Measurements from ENCODE around the gene PEX10. TPM values are rescaled to one million over a fixed set of nuclear protein-coding genes. Genes with fewer than 3 reads are reported as not detected.

PEX10 gene
- total RNA-seq, 2 donors from 2014 or later: 12.1 to 27.9 TPM

DNA sequence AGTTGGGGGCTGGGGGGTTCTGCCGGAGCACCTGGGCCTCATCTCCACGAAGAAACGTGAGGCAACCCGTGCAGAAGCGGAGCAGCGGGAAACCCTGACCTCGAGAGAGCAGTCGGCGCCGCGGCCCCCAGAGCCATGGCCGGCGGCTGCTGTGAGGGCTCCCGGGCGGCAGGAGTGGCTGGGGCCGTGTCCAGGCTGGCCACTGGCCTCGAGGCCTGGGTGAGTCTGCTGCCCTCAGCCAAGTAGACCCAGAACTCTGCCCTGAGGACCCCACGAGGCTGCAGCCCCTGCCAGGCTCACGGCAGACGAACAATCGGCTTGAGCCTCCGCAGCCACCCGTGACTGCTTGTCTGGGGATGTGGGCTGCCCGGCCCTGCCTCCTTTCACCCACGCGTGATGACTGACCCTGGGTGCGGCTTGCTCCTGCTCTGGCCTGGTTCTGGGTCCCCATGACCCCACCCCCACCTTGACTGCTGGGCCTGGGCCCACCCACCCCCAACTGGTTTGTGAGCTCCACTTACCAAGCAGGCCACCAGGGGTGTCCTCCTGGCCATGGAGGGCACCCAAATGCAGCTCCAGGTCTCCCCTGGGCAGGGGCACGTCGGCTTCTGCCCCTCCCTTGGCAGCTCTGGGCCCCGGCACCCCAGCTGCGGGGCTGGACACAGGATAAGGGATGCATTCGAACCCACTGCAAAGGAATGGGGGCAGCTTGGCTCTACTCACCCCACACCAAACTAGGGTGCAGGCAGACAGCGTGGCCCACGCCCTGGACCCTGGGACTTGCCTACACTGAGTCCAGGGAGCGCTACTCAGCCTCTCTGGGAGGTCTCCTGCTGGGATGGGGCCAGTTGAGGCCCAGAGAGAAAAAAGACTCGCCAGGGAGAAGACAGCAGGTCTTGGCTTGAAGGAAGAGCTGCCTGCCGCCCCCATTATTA lies 55.2 kb downstream of the PEX10 start:
- H3K4me1 ChIP-seq (ENCODE audit: control insufficient read depth in 1 of 2, low read depth in 2 of 2): peaks cover 11 to 50% of the 10 kb centered on the region in 2 donors
- peaks cover 3% of the 10 kb centered on the region for H3K36me3 ChIP-seq
- DNase-seq (ENCODE audit: low spot score) (no peak), ATAC-seq (ENCODE audit: insufficient number of reproducible peaks, low FRiP score, low read depth) (no peak)
- H3K27me3 ChIP-seq (replicated peaks; ENCODE audit: insufficient read depth): no peaks in the 10 kb centered on the region
- H3K27ac ChIP-seq: no peak overlapping the region
- TF ChIP-seq, protein P1, sequence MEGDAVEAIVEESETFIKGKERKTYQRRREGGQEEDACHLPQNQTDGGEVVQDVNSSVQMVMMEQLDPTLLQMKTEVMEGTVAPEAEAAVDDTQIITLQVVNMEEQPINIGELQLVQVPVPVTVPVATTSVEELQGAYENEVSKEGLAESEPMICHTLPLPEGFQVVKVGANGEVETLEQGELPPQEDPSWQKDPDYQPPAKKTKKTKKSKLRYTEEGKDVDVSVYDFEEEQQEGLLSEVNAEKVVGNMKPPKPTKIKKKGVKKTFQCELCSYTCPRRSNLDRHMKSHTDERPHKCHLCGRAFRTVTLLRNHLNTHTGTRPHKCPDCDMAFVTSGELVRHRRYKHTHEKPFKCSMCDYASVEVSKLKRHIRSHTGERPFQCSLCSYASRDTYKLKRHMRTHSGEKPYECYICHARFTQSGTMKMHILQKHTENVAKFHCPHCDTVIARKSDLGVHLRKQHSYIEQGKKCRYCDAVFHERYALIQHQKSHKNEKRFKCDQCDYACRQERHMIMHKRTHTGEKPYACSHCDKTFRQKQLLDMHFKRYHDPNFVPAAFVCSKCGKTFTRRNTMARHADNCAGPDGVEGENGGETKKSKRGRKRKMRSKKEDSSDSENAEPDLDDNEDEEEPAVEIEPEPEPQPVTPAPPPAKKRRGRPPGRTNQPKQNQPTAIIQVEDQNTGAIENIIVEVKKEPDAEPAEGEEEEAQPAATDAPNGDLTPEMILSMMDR (IDR thresholded peaks at IDR 0.05): no peak
- no peaks in the 10 kb centered on the region for H3K9me3 ChIP-seq
- H3K4me3 ChIP-seq: no peak overlapping the region

DNA sequence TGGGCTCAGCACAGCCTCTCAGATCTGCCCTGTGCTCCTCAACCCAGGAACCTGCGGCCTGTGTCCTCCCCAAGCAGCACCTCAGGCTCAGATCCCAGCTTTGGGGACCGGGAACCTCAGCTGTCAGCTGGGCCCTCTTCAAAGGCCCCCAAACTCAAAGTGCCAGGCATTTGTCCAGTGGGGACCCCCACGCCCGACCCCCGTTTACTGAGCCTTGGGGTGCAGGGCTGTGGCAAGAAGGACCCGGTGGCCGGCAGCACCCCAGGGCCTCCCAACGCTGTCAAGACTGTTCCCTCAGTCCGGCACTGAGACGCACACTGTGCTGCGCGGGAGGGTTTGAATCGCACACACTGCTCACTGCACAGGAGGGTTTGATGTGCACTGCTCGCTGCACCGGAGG lies 56.0 kb downstream of the PEX10 start:
- no peaks in the 10 kb centered on the region for H3K9me3 ChIP-seq
- peaks cover 11 to 50% of the 10 kb centered on the region in 2 donors for H3K4me1 ChIP-seq (ENCODE audit: control insufficient read depth in 1 of 2, low read depth in 2 of 2)
- no peak overlapping the region for H3K4me3 ChIP-seq
- ATAC-seq (ENCODE audit: insufficient number of reproducible peaks, low FRiP score, low read depth): no peak
- H3K36me3 ChIP-seq: peaks cover 3% of the 10 kb centered on the region
- TF ChIP-seq, protein P1 (IDR thresholded peaks at IDR 0.05): no peak
- no peak for DNase-seq (ENCODE audit: low spot score)
- no peaks in the 10 kb centered on the region for H3K27me3 ChIP-seq (replicated peaks; ENCODE audit: insufficient read depth)
- no peak overlapping the region for H3K27ac ChIP-seq

DNA sequence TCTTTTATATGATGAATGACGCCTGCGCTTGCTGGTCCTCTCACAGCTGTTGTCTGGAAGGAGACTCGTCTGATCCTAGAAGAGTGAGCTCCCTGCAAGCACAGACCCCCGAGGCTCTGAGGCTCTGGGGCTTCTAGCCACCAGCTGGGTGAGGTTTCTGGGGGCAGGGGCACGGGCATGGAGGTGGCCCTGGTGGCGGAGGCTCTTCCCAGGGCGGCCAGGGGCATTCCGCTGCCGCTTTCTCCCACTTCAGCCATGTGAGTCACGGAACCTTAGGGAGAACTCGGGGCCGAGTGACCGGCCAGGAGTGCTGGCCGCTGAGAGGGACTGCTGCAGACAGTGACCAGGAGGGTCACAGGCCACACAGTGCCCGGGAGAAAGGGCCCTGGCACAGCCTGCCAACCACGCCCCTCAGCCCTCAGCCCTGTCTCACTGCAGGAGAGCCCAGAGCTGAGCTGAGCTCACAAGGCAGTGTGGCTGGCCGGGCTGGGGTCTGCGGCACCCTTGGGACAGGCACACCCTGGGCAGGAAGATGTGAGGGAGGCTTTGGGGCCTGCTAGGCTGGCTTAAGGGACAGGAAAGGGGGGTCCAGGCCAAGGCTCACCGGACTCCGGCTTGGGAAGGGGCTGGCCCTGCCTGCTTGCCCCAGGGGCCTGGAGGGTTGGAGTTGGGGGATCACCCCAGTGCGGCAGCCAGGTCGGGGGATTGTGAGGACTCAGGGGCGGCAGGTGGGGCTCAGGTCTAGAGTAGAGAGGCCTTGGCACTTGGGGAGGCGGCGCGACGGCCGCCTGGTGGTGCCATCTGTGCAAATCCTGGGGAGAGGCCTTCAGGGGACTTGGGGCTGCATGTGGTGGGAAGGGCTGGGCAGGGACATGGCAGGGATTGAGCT lies 56.7 kb downstream of the PEX10 start:
- TF ChIP-seq, protein P1 (IDR thresholded peaks at IDR 0.05): no peak
- no peak overlapping the region for H3K4me3 ChIP-seq
- ATAC-seq (ENCODE audit: insufficient number of reproducible peaks, low FRiP score, low read depth): no peak
- no peaks in the 10 kb centered on the region for H3K27me3 ChIP-seq (replicated peaks; ENCODE audit: insufficient read depth)
- H3K4me1 ChIP-seq (ENCODE audit: control insufficient read depth in 1 of 2, low read depth in 2 of 2): peaks cover 10 to 44% of the 10 kb centered on the region in 2 donors
- H3K27ac ChIP-seq: no peak overlapping the region
- DNase-seq (ENCODE audit: low spot score): no peak
- no peaks in the 10 kb centered on the region for H3K9me3 ChIP-seq
- H3K36me3 ChIP-seq: peaks cover 3% of the 10 kb centered on the region

DNA sequence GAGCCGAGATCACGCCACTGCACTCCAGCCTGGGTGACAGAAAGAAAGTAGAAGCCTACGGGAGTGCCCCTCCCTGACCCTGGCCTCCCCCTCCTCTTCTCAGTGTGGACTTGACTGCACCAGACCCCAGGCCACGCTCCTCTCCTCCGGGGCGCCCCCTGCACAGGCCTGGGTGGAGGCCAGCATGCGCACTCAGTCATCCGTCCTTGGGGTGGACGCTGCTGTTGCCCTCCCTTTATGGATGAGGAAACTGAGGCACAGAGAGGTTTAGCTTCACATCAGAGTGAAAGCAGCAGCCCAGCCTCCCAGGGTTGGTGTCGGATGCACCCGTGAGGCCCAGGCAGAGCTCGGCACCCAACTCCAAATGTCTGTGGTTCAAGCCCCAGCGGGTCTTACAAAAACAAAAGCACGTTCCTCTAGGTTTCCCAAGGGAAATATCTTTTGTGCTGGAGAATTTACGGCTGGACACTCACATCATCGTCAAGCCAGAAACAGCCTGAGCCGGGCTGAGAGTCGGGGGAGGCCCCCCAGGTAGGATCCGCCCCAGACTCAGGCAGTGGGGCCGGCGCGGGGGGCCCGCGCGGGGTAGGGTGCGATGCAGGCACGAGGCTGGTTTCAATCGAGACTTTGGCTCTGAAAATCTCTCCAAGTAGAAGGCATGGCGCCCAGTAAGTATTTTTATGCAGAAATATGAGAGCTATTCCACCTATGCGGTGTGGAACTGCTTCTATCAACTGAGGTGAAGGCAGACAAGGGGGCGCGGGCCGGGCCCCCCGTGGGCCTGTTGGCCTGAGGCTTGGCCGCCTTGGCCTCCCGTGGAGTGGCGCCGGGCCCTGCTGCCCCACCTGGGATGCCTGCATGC lies 57.6 kb downstream of the PEX10 start:
- ATAC-seq (ENCODE audit: insufficient number of reproducible peaks, low FRiP score, low read depth) (no peak), DNase-seq (ENCODE audit: low spot score) (no peak)
- TF ChIP-seq, protein P1 (IDR thresholded peaks at IDR 0.05): no peak
- Histone ChIP-seq H3K36me3 (peaks cover 3% of the 10 kb centered on the region), H3K4me1 (ENCODE audit: control insufficient read depth in 1 of 2, low read depth in 2 of 2) (peaks cover 8 to 35% of the 10 kb centered on the region in 2 donors), H3K27ac (no peak overlapping the region), H3K4me3 (peak overlapping the region; percentile 30), H3K9me3 (no peaks in the 10 kb centered on the region), H3K27me3 (replicated peaks; ENCODE audit: insufficient read depth) (no peaks in the 10 kb centered on the region)

Other genes starting within 250 kb of the PEX10 start
- 10 to 100 TPM; 29.1 to 52.6 TPM for gene FAAP20, start 217.8 kb downstream of the PEX10 start, total RNA-seq
- 100 to 1,000 TPM; 135 to 138 TPM for gene SKI, start 184.2 kb downstream of the PEX10 start, total RNA-seq
- gene MORN1, start 21.0 kb downstream of the PEX10 start, total RNA-seq: 10 to 100 TPM in 1 of 2 donors, 1 to 10 TPM in 1; 7.1 to 13.8 TPM
- gene RER1, start 20.7 kb downstream of the PEX10 start, total RNA-seq: 10 to 100 TPM; 68.6 to 76.3 TPM
- gene PLCH2, start 63.7 kb upstream of the PEX10 start, total RNA-seq: 1 to 10 TPM; 1.1 to 1.9 TPM
- gene PANK4, start 114.0 kb upstream of the PEX10 start, total RNA-seq: 10 to 100 TPM; 27.1 to 32.0 TPM
- gene HES5, start 117.7 kb upstream of the PEX10 start, total RNA-seq: 1 to 10 TPM in 1 of 2 donors, under 1 TPM in 1; 0.27 to 2.7 TPM
- 10 to 100 TPM; 29.6 to 55.6 TPM for gene TNFRSF14, start 143.8 kb upstream of the PEX10 start, total RNA-seq
- gene PRXL2B, start 174.2 kb upstream of the PEX10 start, total RNA-seq: 10 to 100 TPM in 1 of 2 donors, 1 to 10 TPM in 1; 8.3 to 15.2 TPM
- gene MMEL1, start 220.5 kb upstream of the PEX10 start, total RNA-seq: not detected

Data from thoracic aorta (tissue), 2 donors.